Measurements from ENCODE around the gene ZCCHC7.
"Not testable (repeated sequence)": the region's sequence is repeated elsewhere in the genome, so short reads cannot be mapped to it uniquely, and the experiment has no call there.

ZCCHC7 gene

GRCh38 chr9:37172557-37172956 lies 52.2 kb downstream of the ZCCHC7 start:
- no peak for DNase-seq

- no peak for DNase-seq
Observed at GRCh38 chr9:37174247-37174646, 53.9 kb downstream of the ZCCHC7 start.

- no peak for DNase-seq
Observed at GRCh38 chr9:37178742-37179141, 58.4 kb downstream of the ZCCHC7 start.

GRCh38 chr9:37179576-37179975 lies 59.2 kb downstream of the ZCCHC7 start:
- no peak for DNase-seq

- DNase-seq = no peak
Observed at GRCh38 chr9:37180138-37180537, 59.8 kb downstream of the ZCCHC7 start.

GRCh38 chr9:37182718-37183117 lies 62.3 kb downstream of the ZCCHC7 start:
- no peak for DNase-seq

GRCh38 chr9:37184905-37185867 lies 64.8 kb downstream of the ZCCHC7 start:
- DNase-seq = no peak

- DNase-seq = no peak
Observed at GRCh38 chr9:37187292-37187691, 66.9 kb downstream of the ZCCHC7 start.

- no peak for DNase-seq
Observed at GRCh38 chr9:37187713-37188439, 67.5 kb downstream of the ZCCHC7 start.

- not testable (repeated sequence) for DNase-seq
Observed at GRCh38 chr9:37190739-37191138, 70.4 kb downstream of the ZCCHC7 start.

- no peak for DNase-seq
Observed at GRCh38 chr9:37191403-37192089, 71.2 kb downstream of the ZCCHC7 start.

- no peak for DNase-seq
Observed at GRCh38 chr9:37192803-37193202, 72.4 kb downstream of the ZCCHC7 start.

GRCh38 chr9:37197158-37198038 lies 77.0 kb downstream of the ZCCHC7 start:
- DNase-seq = no peak

GRCh38 chr9:37198039-37198729 lies 77.8 kb downstream of the ZCCHC7 start:
- DNase-seq = no peak

GRCh38 chr9:37198831-37199230 lies 78.5 kb downstream of the ZCCHC7 start:
- no peak for DNase-seq

- DNase-seq = no peak
Observed at GRCh38 chr9:37200433-37201005, 80.1 kb downstream of the ZCCHC7 start.

- no peak for DNase-seq
Observed at GRCh38 chr9:37201581-37201980, 81.2 kb downstream of the ZCCHC7 start.

- no peak for DNase-seq
Observed at GRCh38 chr9:37202091-37202490, 81.7 kb downstream of the ZCCHC7 start.

GRCh38 chr9:37203456-37203855 lies 83.1 kb downstream of the ZCCHC7 start:
- DNase-seq = not testable (repeated sequence)

GRCh38 chr9:37206121-37206620 lies 85.8 kb downstream of the ZCCHC7 start:
- no peak for DNase-seq
